Measurements from ENCODE around the gene MAPT.

Gene MAPT

DNA sequence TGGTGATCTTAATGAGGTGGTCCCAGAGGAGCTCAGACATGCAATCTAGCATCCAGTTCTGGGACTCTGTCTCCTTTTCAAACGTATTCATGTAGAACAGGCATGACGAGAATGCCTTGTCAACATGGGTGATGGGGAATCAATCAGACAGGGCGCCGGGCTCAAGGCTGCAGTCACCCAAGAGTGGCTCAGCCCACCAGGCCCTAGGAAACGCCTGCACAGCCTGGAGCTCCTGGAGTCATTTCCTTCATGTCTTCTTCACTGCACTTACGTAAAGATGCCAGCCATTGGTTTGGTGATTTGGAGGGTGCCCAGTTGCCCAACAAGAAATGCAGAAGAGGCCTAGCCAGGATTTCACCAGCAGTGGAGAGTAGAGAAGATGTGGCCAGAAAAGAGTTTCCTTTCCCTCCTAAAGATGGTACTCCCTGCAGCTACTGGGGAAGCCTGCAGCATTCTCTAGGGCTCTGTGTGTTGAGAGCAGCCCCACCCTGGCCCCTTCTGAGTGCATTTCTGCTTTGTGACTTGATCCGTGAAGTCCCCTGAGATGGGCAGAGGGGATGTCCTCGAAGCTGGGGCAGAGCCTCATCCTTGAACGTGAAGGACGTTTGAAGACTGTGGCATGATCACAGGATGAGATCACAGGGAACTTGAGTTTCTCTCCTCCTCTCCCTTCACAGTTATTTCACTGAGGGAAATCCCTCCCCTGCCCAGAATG, 80.7 kb downstream of the MAPT start:
- DNase-seq (ENCODE audit: low read depth), result no peak

GRCh38 chr17:45975640-45976295, 81.4 kb downstream of the MAPT start:
- DNase-seq (ENCODE audit: low read depth), result no peak

DNA sequence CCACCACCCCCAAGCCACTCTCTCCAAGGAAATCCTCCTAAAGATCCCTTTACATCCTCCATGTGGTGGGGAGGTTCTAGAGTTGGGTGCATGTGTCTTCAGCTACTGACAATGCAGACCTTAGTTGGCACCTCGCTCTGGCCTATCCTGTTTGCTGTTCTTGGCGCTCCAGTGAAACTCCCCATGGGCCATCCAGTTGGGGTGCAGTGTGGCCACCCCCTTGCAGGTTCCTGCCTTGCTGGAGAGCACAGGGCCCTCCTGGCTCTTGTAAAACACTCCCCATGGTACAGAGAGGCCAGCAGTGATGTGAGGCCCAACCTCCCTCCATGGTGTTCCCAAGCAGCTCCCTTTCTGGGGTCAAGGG, 82.0 kb downstream of the MAPT start:
- DNase-seq (ENCODE audit: low read depth), result no peak

DNA sequence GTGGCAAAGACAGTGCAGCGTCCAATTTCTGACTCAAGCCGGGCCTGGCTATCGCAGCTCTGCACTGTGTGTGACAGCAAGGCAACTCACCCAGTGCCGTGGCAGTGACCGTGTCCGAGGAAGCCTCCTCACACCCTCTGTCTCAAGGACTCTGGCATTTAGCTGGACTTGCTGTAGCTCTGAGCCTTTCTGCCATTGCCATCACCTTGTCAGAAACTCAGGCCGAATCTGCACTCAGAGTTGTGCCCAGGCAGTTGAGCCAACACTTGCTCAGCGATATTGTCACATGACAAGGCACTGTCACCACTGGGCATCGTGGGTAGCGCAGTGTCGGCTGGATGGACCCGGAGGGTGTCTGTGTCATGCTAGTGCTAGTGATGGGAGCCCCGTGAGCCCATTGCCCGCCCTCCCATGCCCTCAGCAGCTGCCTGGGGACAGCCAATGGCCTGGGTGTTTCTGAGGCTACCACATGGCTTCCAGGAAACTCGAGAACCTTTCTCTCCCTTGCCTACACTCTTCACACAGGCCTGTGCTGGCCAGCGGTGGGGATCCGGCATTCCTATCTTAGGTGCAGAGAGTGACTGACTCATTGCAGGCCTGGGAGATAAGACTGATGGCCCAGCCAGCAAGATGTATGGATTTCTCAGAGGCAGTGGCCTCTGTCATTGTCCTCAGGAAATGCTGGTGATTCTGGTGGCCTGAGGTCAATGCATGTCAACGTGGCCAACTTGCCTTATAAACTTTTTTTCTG, 82.6 kb downstream of the MAPT start:
- DNase-seq (ENCODE audit: low read depth), result no peak

DNA sequence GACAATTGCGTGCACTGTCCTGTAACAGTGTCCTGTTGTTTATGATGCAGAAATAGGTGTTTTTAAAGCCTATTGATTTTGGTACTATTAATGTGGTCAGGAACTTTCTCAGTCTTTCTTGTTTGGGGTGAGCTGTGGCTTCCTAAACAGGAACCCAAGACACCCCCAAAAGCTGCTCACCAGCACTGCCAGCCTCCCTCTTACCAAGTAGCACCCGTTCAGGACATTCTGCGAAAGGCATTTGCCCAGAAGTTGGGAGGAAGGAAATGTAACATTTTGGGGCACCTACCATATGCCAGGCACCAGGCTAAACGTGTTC, 83.1 kb downstream of the MAPT start:
- DNase-seq (ENCODE audit: low read depth), result no peak

- DNase-seq (ENCODE audit: low read depth), result no peak
Measured at GRCh38 chr17:45977976-45978626, 83.7 kb downstream of the MAPT start.

- no peak for DNase-seq (ENCODE audit: low read depth)
Measured at GRCh38 chr17:45979137-45979536, 84.8 kb downstream of the MAPT start.

DNA sequence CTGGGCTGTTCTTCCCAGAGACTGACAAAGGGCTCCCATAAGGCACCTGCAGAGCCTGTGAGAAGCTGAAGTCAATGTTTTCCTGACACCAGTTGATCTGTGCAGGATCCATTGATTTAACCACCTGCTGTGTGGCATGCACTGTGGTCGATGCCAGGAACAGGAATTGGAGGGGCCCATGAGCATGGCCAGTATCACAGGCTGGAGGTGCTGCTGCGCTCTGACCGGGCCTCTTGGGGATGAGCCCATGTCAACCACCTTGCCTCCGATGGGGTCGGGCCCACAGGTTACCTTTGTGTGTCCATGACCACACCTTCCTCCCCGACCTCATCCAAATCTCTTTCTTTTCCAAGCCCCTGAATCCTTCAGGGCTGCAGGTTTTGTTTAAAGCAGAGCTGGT, 86.5 kb downstream of the MAPT start:
- DNase-seq (ENCODE audit: low read depth), result no peak

DNA sequence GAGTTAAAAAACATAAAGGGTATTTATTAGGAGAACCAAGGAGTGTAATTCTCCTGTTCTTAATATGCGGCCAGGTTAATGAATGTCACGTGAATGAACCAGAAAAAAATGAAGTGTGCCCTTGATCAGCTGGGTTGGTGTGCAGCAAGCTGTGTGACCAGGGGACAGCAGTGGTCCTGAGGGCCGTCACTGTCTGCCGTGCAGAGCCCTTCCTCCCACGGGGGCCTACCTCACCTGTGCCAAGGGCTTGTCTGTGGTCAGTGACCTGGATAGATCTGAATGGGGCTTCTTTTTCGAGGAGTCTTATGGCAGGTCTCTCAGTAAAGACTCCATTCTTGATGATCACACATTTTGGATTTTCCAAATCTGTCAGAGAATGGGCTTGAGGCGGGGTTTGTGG, 87.0 kb downstream of the MAPT start:
- DNase-seq (ENCODE audit: low read depth), result no peak

- no peak for DNase-seq (ENCODE audit: low read depth)
Measured at GRCh38 chr17:45982791-45983613, 88.6 kb downstream of the MAPT start.

DNA sequence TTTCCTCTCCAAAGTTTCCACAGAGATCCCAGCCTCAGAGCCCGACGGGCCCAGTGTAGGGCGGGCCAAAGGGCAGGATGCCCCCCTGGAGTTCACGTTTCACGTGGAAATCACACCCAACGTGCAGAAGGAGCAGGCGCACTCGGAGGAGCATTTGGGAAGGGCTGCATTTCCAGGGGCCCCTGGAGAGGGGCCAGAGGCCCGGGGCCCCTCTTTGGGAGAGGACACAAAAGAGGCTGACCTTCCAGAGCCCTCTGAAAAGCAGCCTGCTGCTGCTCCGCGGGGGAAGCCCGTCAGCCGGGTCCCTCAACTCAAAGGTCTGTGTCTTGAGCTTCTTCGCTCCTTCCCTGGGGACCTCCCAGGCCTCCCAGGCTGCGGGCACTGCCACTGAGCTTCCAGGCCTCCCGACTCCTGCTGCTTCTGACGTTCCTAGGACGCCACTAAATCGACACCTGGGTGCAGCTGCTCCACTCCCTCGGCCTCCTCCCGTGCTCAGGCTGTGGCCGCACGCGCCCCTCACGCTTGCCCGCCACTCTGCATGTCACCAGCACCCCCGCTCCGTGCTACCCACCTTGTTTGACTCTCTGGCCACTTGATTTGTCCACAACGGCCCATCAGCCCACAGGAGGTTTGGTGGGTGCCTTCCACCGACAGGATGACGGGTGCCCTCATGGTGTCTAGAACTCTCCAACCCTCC, 89.4 kb downstream of the MAPT start:
- DNase-seq (ENCODE audit: low read depth), result no peak

DNA sequence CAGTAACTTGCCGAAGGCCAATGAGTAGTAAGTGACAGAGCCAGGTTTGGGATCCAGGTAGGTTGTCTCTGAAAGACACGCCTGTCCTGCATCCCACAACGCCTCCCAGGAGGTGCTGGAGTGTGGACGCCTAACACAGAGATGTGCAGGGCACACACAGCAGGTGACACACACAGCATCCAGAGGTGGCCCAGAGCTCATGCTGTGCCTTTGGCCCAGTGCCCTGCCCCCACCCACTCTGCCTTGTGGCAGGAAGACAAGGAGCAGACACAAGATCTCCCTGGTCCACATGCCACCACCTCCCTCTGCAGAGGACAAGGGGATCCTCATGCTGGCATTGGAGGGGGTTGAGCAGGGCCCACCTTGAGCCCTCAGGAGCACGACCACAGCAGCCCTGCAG, 90.0 kb downstream of the MAPT start:
- no peak for DNase-seq (ENCODE audit: low read depth)

DNA sequence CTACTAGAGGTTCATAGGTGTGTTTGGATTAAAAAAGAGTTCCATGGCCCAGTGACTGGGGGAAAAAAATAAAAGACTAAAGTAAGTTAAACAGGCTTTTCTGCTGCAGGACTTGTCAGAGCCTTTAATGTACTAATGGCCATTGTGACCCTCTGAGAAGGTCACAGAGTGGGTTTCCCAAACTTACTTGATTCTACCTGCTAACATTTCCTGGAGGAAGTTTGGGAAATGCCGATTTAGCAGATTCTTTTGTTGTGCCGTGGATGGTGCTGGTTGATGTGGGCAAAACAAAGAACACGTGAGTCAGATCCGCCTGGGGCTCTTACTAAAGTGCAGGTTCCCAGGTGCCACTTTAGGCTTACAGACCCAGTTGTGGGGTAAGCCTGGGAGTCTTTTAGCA, 91.1 kb downstream of the MAPT start:
- no peak for DNase-seq (ENCODE audit: low read depth)

- DNase-seq (ENCODE audit: low read depth), result no peak
Measured at GRCh38 chr17:45986056-45986455, 91.7 kb downstream of the MAPT start.

DNA sequence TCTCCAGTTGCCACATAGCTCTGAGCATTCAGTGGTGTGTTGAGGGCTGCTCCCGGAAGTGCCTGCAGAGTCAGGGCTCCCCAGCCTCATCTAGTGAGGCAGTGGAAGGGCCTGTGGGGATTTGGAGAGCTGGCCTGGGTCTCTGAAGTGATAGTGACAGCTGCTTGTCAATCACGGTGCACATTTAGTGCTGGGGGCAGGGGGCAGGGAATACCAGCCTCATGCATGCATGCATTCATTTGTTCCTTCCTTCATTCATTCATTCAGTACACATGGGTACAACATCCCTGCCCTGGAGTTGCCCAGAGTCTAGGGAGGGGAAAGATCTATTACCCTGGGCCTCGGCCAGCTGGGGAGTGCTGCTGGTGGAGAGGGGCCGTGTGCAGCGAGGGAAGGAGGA, 93.4 kb downstream of the MAPT start:
- DNase-seq (ENCODE audit: low read depth), result no peak

DNA sequence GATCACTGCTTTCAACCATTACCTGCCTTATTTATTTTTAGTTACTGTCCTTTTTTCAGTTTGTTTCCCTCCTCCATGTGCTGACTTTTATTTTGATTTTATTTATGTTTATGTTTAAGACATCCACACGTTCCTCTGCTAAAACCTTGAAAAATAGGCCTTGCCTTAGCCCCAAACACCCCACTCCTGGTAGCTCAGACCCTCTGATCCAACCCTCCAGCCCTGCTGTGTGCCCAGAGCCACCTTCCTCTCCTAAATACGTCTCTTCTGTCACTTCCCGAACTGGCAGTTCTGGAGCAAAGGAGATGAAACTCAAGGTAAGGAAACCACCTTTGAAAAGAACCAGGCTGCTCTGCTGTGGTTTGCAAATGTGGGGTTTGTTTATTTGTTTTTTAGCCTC, 95.4 kb downstream of the MAPT start:
- no peak for DNase-seq (ENCODE audit: low read depth)

GRCh38 chr17:45990886-45991285, 96.5 kb downstream of the MAPT start:
- DNase-seq (ENCODE audit: low read depth), result no peak

GRCh38 chr17:45991341-45991740, 97.0 kb downstream of the MAPT start:
- DNase-seq (ENCODE audit: low read depth), result no peak

- no peak for DNase-seq (ENCODE audit: low read depth)
Measured at GRCh38 chr17:45992175-45992574, 97.8 kb downstream of the MAPT start.

- no peak for DNase-seq (ENCODE audit: low read depth)
Measured at GRCh38 chr17:45992904-45993303, 98.5 kb downstream of the MAPT start.

- no peak for DNase-seq (ENCODE audit: low read depth)
Measured at GRCh38 chr17:45993962-45994627, 99.7 kb downstream of the MAPT start.
